MCF 10A (cell line): ENCODE data around the gene AGBL4. TPM values are rescaled to one million over a fixed set of nuclear protein-coding genes. Genes with fewer than 3 reads are reported as not detected.

Experiments used
- BruUV-seq: library from RNA; stranded (reverse); fragments of 400-500 nt; replicated peaks from 2 replicates; lab custom pipeline; 2021; lab: Mats Ljungman, UMichigan
- CTCF ChIA-PET: fragments of 300-600 bp; sonication (Branson Sonifier 250); formaldehyde crosslinking; extraction: SDS; loops from one replicate; lab custom pipeline; 2021; ENCODE audit warnings: antibody characterized with exemption, inconsistent platforms; lab: Yijun Ruan, JAX
- POLR2A ChIA-PET: fragments of 300-600, 350-650 bp; sonication (Branson Sonifier 250); formaldehyde crosslinking; extraction: SDS; loops from one replicate; lab custom pipeline; 2020; ENCODE audit warnings: antibody characterized with exemption, inconsistent platforms; lab: Yijun Ruan, JAX
- DNase-seq: peaks from one replicate; pipeline ENCODE4 v3.0.0-alpha.2; 2018; ENCODE audit not compliant: unreplicated experiment
- H3K27ac Mint-ChIP-seq: one replicate; pipeline ENCODE4 v1.8.0; 2022; ENCODE audit warnings: mild to moderate bottlenecking, low read depth, mixed read lengths; ENCODE audit not compliant: unreplicated experiment
- H3K27me3 Mint-ChIP-seq: one replicate; pipeline ENCODE4 v1.8.0; 2022; ENCODE audit warnings: mixed read lengths; ENCODE audit not compliant: insufficient read depth, unreplicated experiment
- H3K36me3 Mint-ChIP-seq: one replicate; pipeline ENCODE4 v1.8.0; 2022; ENCODE audit warnings: mild to moderate bottlenecking, moderate library complexity, mixed read lengths; ENCODE audit not compliant: insufficient read depth, unreplicated experiment
- H3K4me1 Mint-ChIP-seq: one replicate; pipeline ENCODE4 v1.8.0; 2022; ENCODE audit warnings: mixed read lengths; ENCODE audit not compliant: insufficient read depth, unreplicated experiment
- H3K4me3 Mint-ChIP-seq: one replicate; pipeline ENCODE4 v1.8.0; 2022; ENCODE audit warnings: mild to moderate bottlenecking, moderate library complexity, mixed read lengths; ENCODE audit not compliant: unreplicated experiment
- H3K9me3 Mint-ChIP-seq: one replicate; pipeline ENCODE4 v1.8.0; 2022; ENCODE audit warnings: mixed read lengths; ENCODE audit not compliant: unreplicated experiment
- CTCF ChIP-seq: fragments of 200-600 bp; IDR thresholded peaks from one replicate; pipeline ENCODE4 v1.8.0; 2022; ENCODE audit warnings: antibody characterized with exemption, mild to moderate bottlenecking; ENCODE audit not compliant: unreplicated experiment
- intact Hi-C: fragments of 100-400 bp; cut with micrococcal nuclease; formaldehyde crosslinking; loops from 2 replicates; pipeline ENCODE4 v1.14.1; 2022
- total RNA-seq: library from RNA; stranded (reverse); gene quantifications from 2 replicates; pipeline ENCODE4 v1.2.3, GENCODE V29; 2022

The AGBL4 gene
- total RNA-seq, 1 experiment from 2014 or later = not detected

- no peaks in the 10 kb centered on the region for H3K27me3 Mint-ChIP-seq
- H3K27ac Mint-ChIP-seq = no peak overlapping the region
- DNase-seq = no peak
- BruUV-seq = no TSS peak
- CTCF ChIA-PET = no interaction called here
- H3K36me3 Mint-ChIP-seq = no peaks in the 10 kb centered on the region
- intact Hi-C loops = no loop called here
- H3K9me3 Mint-ChIP-seq = peaks cover 7% of the 10 kb centered on the region
- no peaks in the 10 kb centered on the region for H3K4me1 Mint-ChIP-seq
- no peak overlapping the region for H3K4me3 Mint-ChIP-seq
- POLR2A ChIA-PET = no interaction called here
- no peak for TF ChIP-seq CTCF
Measured at GRCh38 chr1:49059087-49059486, 964.7 kb downstream of the AGBL4 start.

GRCh38 chr1:49052102-49052501, 971.7 kb downstream of the AGBL4 start:
- no peak for TF ChIP-seq CTCF
- ChIA-PET CTCF (interaction anchor here (0.6 to 0.7 kb wide), 2 partner anchors 567 to 1315 kb away, joined by 3 to 5 read pairs; no protein-coding TSS in a partner anchor), POLR2A (no interaction called here)
- Mint-ChIP-seq H3K27ac (no peak overlapping the region), H3K36me3 (peaks cover 6% of the 10 kb centered on the region), H3K9me3 (no peaks in the 10 kb centered on the region), H3K4me1 (no peaks in the 10 kb centered on the region), H3K4me3 (no peak overlapping the region), H3K27me3 (no peaks in the 10 kb centered on the region)
- no TSS peak for BruUV-seq
- intact Hi-C loops = no loop called here
- no peak for DNase-seq

GRCh38 chr1:49051647-49052046, 972.1 kb downstream of the AGBL4 start:
- POLR2A ChIA-PET = no interaction called here
- no peaks in the 10 kb centered on the region for H3K9me3 Mint-ChIP-seq

GRCh38 chr1:49050041-49050440, 973.7 kb downstream of the AGBL4 start:
- no peaks in the 10 kb centered on the region for H3K4me1 Mint-ChIP-seq
- H3K36me3 Mint-ChIP-seq = peaks cover 6% of the 10 kb centered on the region
- H3K27ac Mint-ChIP-seq = no peak overlapping the region
- TF ChIP-seq CTCF = no peak
- H3K9me3 Mint-ChIP-seq = no peaks in the 10 kb centered on the region
- CTCF ChIA-PET = no interaction called here
- H3K27me3 Mint-ChIP-seq = no peaks in the 10 kb centered on the region
- intact Hi-C loops = no loop called here
- DNase-seq = no peak
- BruUV-seq = no TSS peak
- POLR2A ChIA-PET = no interaction called here
- no peak overlapping the region for H3K4me3 Mint-ChIP-seq

More at GRCh38 chr1:49051647-49052046, 972.1 kb downstream of the AGBL4 start:
- no peak for TF ChIP-seq CTCF
- intact Hi-C loops = no loop called here
- Mint-ChIP-seq H3K4me3 (no peak overlapping the region), H3K4me1 (no peaks in the 10 kb centered on the region), H3K27me3 (no peaks in the 10 kb centered on the region), H3K36me3 (peaks cover 6% of the 10 kb centered on the region), H3K27ac (no peak overlapping the region)
- CTCF ChIA-PET = interaction anchor here (0.7 kb wide), 1 partner anchor 1316 kb away, joined by 3 read pairs; no protein-coding TSS in a partner anchor
- no TSS peak for BruUV-seq
- no peak for DNase-seq
